ENCODE measurements around the gene HSD3B7. TPM values are rescaled to one million over a fixed set of nuclear protein-coding genes. Genes with fewer than 3 reads are reported as not detected.

Gene HSD3B7
- total RNA-seq, 1 experiment from 2014 or later: 5.5 TPM

DNA sequence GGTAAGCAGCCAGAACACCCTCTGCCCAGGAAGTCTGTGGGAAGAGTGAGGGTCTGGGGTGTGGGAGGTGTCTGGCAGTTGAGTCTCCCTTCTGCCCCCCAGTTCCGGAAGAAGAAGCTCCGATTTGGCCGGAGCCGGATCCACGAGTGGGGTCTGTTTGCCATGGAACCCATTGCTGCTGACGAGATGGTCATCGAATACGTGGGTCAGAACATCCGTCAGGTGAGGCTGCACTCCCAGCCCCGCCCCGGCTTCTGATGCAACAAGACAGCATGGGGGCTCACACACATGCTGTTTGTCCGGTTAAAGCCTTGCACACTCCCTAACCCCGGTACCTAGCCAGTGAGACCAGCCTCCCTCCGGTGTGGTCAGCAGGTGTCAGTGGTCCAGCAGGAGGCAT is 4.0 kb upstream of the HSD3B7 start:
- Histone ChIP-seq H2AK5ac (ENCODE audit: insufficient read length, low read length) (no peak overlapping the region), H3K27ac (ENCODE audit: insufficient read length, low read depth, low read length) (no peak overlapping the region), H3K79me2 (ENCODE audit: insufficient read depth, low read length) (no peaks in the 10 kb centered on the region), H2BK20ac (ENCODE audit: low read depth, low read length, poor library complexity, severe bottlenecking) (no peak overlapping the region), H2BK5ac (ENCODE audit: insufficient read length, low read length) (no peak overlapping the region), H3K18ac (ENCODE audit: insufficient read length, low read depth, low read length) (no peak overlapping the region), H3K9ac (ENCODE audit: extremely low read depth, insufficient read length, low read length) (no peak overlapping the region), H3K4me1 (ENCODE audit: insufficient read depth, low read length) (no peaks in the 10 kb centered on the region), H2AFZ (ENCODE audit: low read length) (no peak overlapping the region), H3K56ac (ENCODE audit: insufficient read length, low read depth, low read length) (no peak overlapping the region), H3K79me1 (ENCODE audit: insufficient read depth, low read depth, low read length, poor library complexity, severe bottlenecking) (no peaks in the 10 kb centered on the region), H2BK15ac (ENCODE audit: low read depth, low read length) (no peak overlapping the region), H4K8ac (replicated peaks; ENCODE audit: insufficient read length, low read depth, low read length) (no peak overlapping the region), H3K9me3 (ENCODE audit: control insufficient read depth, low read depth, low read length) (no peaks in the 10 kb centered on the region), H3T11ph (ENCODE audit: low read length) (no peak overlapping the region), H3K4me2 (ENCODE audit: insufficient read depth, insufficient read length, low read length) (no peak overlapping the region), H3K23ac (ENCODE audit: insufficient read length, low read depth, low read length) (no peak overlapping the region), H4K20me1 (ENCODE audit: control insufficient read depth, insufficient read depth, insufficient read length) (no peaks in the 10 kb centered on the region), H3K23me2 (ENCODE audit: insufficient read length, low read depth, low read length, poor library complexity, severe bottlenecking) (no peaks in the 10 kb centered on the region), H3K27me3 (ENCODE audit: insufficient read depth, low read length) (no peaks in the 10 kb centered on the region), H4K91ac (ENCODE audit: insufficient read length, low read depth, low read length) (no peak overlapping the region), H3K14ac (ENCODE audit: insufficient read depth, low read length) (no peak overlapping the region), H3K4ac (ENCODE audit: low read depth, low read length) (no peak overlapping the region), H4K5ac (ENCODE audit: insufficient read length, low read depth, low read length) (no peak overlapping the region), H2BK120ac (ENCODE audit: low read depth, low read length, poor library complexity, severe bottlenecking) (no peak overlapping the region), H2BK12ac (ENCODE audit: insufficient read length, low read depth, low read length) (no peak overlapping the region)
- Mint-ChIP-seq H3K27ac (no peak overlapping the region), H3K36me3 (ENCODE audit: insufficient read depth in 1 of 3, low read depth in 3 of 3) (peaks cover 33 to 62% (median 61%) of the 10 kb centered on the region in 3 experiments), H3K27me3 (ENCODE audit: low read depth) (no peaks in the 10 kb centered on the region; the same call in 1 of the 2 replicates), H3K4me3 (no peak overlapping the region), H3K9me3 (no peaks in the 10 kb centered on the region; a peak in 1 of 5 replicates), H3K4me1 (peaks cover 5 to 7% of the 10 kb centered on the region in 2 experiments)
- TF ChIP-seq, protein P1, sequence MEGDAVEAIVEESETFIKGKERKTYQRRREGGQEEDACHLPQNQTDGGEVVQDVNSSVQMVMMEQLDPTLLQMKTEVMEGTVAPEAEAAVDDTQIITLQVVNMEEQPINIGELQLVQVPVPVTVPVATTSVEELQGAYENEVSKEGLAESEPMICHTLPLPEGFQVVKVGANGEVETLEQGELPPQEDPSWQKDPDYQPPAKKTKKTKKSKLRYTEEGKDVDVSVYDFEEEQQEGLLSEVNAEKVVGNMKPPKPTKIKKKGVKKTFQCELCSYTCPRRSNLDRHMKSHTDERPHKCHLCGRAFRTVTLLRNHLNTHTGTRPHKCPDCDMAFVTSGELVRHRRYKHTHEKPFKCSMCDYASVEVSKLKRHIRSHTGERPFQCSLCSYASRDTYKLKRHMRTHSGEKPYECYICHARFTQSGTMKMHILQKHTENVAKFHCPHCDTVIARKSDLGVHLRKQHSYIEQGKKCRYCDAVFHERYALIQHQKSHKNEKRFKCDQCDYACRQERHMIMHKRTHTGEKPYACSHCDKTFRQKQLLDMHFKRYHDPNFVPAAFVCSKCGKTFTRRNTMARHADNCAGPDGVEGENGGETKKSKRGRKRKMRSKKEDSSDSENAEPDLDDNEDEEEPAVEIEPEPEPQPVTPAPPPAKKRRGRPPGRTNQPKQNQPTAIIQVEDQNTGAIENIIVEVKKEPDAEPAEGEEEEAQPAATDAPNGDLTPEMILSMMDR (conservative IDR thresholded peaks at IDR 0.05): no peak
- no peak for DNase-seq
- no CpG with 5 or more reads among the region's 14 CpGs for WGBS (ENCODE audit: extremely low coverage, insufficient read length, low lambda C conversion rate)
